HCT116 (cell line): ENCODE measurements around the gene USP21. TPM values are rescaled to one million over a fixed set of nuclear protein-coding genes. Genes with fewer than 3 reads are reported as not detected.

Experiments used
- ATAC-seq: fragments of 200-7000 bp; cut with Tn5 transposase; 2 replicates; pipeline ENCODE4 v1.9.1; 2020; ENCODE audit warnings: mild to moderate bottlenecking, moderate library complexity
- Bru-seq: library from RNA; stranded (reverse); fragments of 400-500 nt; gene quantifications from one replicate; lab custom pipeline; 2021; lab: Mats Ljungman, UMichigan
- BruChase-seq, 2 experiments: library from RNA; stranded (reverse); fragments of 400-500 nt; gene quantifications; one replicate each; lab custom pipeline; 2021; lab: Mats Ljungman, UMichigan
- BruUV-seq: library from RNA; stranded (reverse); fragments of 400-500 nt; replicated peaks from 2 replicates; lab custom pipeline; 2021; lab: Mats Ljungman, UMichigan
- CTCF ChIA-PET: fragments of 300-600 bp; sonication (Branson Sonifier 250); formaldehyde crosslinking; loops from one replicate; lab custom pipeline; 2021; ENCODE audit warnings: antibody characterized with exemption; lab: Charles Lee
- POLR2A ChIA-PET: fragments of 300-600, 350-600 bp; sonication (Branson Sonifier 250); formaldehyde crosslinking; loops from one replicate; lab custom pipeline; 2021; ENCODE audit warnings: antibody characterized with exemption; lab: Charles Lee
- RAD21 ChIA-PET, 2 experiments: fragments of 300-600 bp; sonication (Branson Sonifier 250); formaldehyde crosslinking; loops; one replicate each; lab custom pipeline; 2023; ENCODE audit warnings: low total read pairs in 2 of 2; ENCODE audit not compliant: uncharacterized antibody in 2 of 2, unreplicated experiment in 2 of 2, low non-redundant PET in 1 of 2; lab: Charles Lee
- DNase-seq: peaks from one replicate; pipeline ENCODE4 v3.0.0-alpha.2; 2010; ENCODE audit warnings: low read depth, low spot score
- H2AFZ ChIP-seq: fragments of 200-600 bp; shearing (Covaris generic), sonication (generic); 2 replicates; pipeline ENCODE4 v1.6.1; 2017; ENCODE audit warnings: low read depth, mixed run types, mixed read lengths, antibody characterized with exemption, low read length; ENCODE audit not compliant: poor library complexity, severe bottlenecking
- H3K27ac ChIP-seq: 2 replicates; pipeline ENCODE4 v1.5.1; 2012; ENCODE audit warnings: low read depth, low read length
- H3K27me3 ChIP-seq: fragments of 200-600 bp; sonication (generic); 2 replicates; pipeline ENCODE4 v1.6.1; 2016; ENCODE audit warnings: mixed run types, low read length, mixed read lengths; ENCODE audit not compliant: insufficient read depth
- H3K36me3 ChIP-seq, 2 experiments: fragments of 200-500 bp in 1 of 2; fragments of 200-600 bp in 1 of 2; sonication (Bioruptor generic) in 1 of 2; sonication (generic) in 1 of 2; 2 replicates each; pipeline versions ENCODE4 v1.5.1 to v1.6.1; 2014 to 2016; ENCODE audit warnings: low read length in 2 of 2, inconsistent platforms in 1 of 2, mixed read lengths in 1 of 2, mixed run types in 1 of 2; ENCODE audit not compliant: insufficient read depth in 2 of 2, control insufficient read depth in 1 of 2
- H3K4me1 ChIP-seq, 2 experiments: fragments of 200-600 bp in 1 of 2; sonication (generic) in 1 of 2; 2 replicates each; pipeline versions ENCODE4 v1.5.1 to v1.6.1; 2012 to 2017; ENCODE audit warnings: low read length in 2 of 2, inconsistent platforms in 1 of 2, mild to moderate bottlenecking in 1 of 2, mixed read lengths in 1 of 2, mixed run types in 1 of 2, moderate library complexity in 1 of 2; ENCODE audit not compliant: insufficient read depth in 2 of 2, control insufficient read depth in 1 of 2
- H3K4me2 ChIP-seq: fragments of 200-600 bp; sonication (generic); 2 replicates; pipeline ENCODE4 v1.6.1; 2017; ENCODE audit warnings: mixed run types, low read length, mixed read lengths
- H3K4me3 ChIP-seq, 2 experiments: fragments of 200-600 bp in 1 of 2; sonication (generic) in 1 of 2; replicated peaks in 1 of 2; 2 replicates each; pipeline ENCODE4 v1.5.1; 2011 to 2016; ENCODE audit warnings: low read length in 2 of 2, control low read depth in 1 of 2, low read depth in 1 of 2, mild to moderate bottlenecking in 1 of 2, mixed read lengths in 1 of 2, mixed run types in 1 of 2
- H3K79me2 ChIP-seq: fragments of 200-600 bp; sonication (generic); 2 replicates; pipeline ENCODE4 v1.6.1; 2017; ENCODE audit warnings: mild to moderate bottlenecking, mixed run types, low read length, moderate library complexity, mixed read lengths; ENCODE audit not compliant: insufficient read depth
- H3K9ac ChIP-seq: fragments of 200-600 bp; sonication (generic); 2 replicates; pipeline ENCODE4 v1.6.1; 2016; ENCODE audit warnings: low read length, mixed read lengths
- H3K9me2 ChIP-seq: fragments of 200-600 bp; sonication (generic), shearing (Covaris generic); 2 replicates; pipeline ENCODE4 v1.6.1; 2017; ENCODE audit warnings: mixed run types, mild to moderate bottlenecking, moderate library complexity; ENCODE audit not compliant: insufficient read depth
- H3K9me3 ChIP-seq, 2 experiments: fragments of 200-500 bp in 1 of 2; fragments of 200-600 bp in 1 of 2; sonication (Bioruptor generic) in 1 of 2; sonication (generic) in 1 of 2; 2 replicates each; pipeline ENCODE4 v1.6.1; 2014 to 2017; ENCODE audit warnings: low read length in 2 of 2, mixed read lengths in 2 of 2, inconsistent platforms in 1 of 2, low read depth in 1 of 2, mild to moderate bottlenecking in 1 of 2, mixed run types in 1 of 2, moderate library complexity in 1 of 2; ENCODE audit not compliant: control insufficient read depth in 1 of 2, insufficient read depth in 1 of 2
- H4K20me1 ChIP-seq: fragments of 200-600 bp; sonication (generic), shearing (Covaris generic); 2 replicates; pipeline ENCODE4 v1.6.1; 2017; ENCODE audit warnings: mixed run types, mild to moderate bottlenecking, moderate library complexity; ENCODE audit not compliant: insufficient read depth
- ATF3 ChIP-seq: IDR thresholded peaks from 2 replicates; pipeline ENCODE4 v1.6.1; 2012
- CBX3 ChIP-seq: IDR thresholded peaks from 2 replicates; pipeline ENCODE4 v1.6.1; 2012; ENCODE audit warnings: low read depth
- CEBPB ChIP-seq: IDR thresholded peaks from 2 replicates; pipeline ENCODE4 v1.6.1; 2012; ENCODE audit warnings: low read depth
- EGR1 ChIP-seq: IDR thresholded peaks from 2 replicates; pipeline ENCODE4 v1.6.1; 2012; ENCODE audit warnings: low read depth
- EZH2 ChIP-seq: fragments of 200-600 bp; sonication (generic); IDR thresholded peaks from 2 replicates; pipeline ENCODE4 v1.6.1; 2017; ENCODE audit warnings: antibody characterized with exemption, mixed run types
- EZH2phosphoT487 ChIP-seq: fragments of 200-600 bp; IDR thresholded peaks from 2 replicates; pipeline ENCODE4 v1.6.1; 2018; ENCODE audit warnings: antibody characterized with exemption, borderline replicate concordance
- FOSL1 ChIP-seq: IDR thresholded peaks from 2 replicates; pipeline ENCODE4 v1.6.1; 2012; ENCODE audit warnings: low read depth
- JUND ChIP-seq: IDR thresholded peaks from 2 replicates; pipeline ENCODE4 v1.6.1; 2012
- POLR2A ChIP-seq: IDR thresholded peaks from 2 replicates; pipeline ENCODE4 v1.7.0; 2011; ENCODE audit warnings: borderline replicate concordance; ENCODE audit not compliant: insufficient read depth, insufficient read length; ENCODE audit errors: extremely low read depth
- POLR2AphosphoS5 ChIP-seq: IDR thresholded peaks from 2 replicates; pipeline ENCODE4 v1.6.1; 2011; ENCODE audit warnings: mild to moderate bottlenecking, low read depth, low read length, moderate library complexity
- RAD21 ChIP-seq: IDR thresholded peaks from 2 replicates; pipeline ENCODE4 v1.6.1; 2012; ENCODE audit warnings: low read depth, mild to moderate bottlenecking
- SIN3A ChIP-seq: IDR thresholded peaks from 2 replicates; pipeline ENCODE4 v1.6.1; 2012; ENCODE audit warnings: low read depth
- SP1 ChIP-seq: IDR thresholded peaks from 2 replicates; pipeline ENCODE4 v1.6.1; 2012; ENCODE audit warnings: low read depth
- SRF ChIP-seq: IDR thresholded peaks from 2 replicates; pipeline ENCODE4 v1.6.1; 2012; ENCODE audit warnings: low read depth
- TCF7L2 ChIP-seq: IDR thresholded peaks from 2 replicates; pipeline ENCODE4 v1.7.0; 2011; ENCODE audit warnings: borderline replicate concordance, inconsistent platforms; ENCODE audit not compliant: insufficient read depth, insufficient read length; ENCODE audit errors: extremely low read depth
- YY1 ChIP-seq: IDR thresholded peaks from 2 replicates; pipeline ENCODE4 v1.6.1; 2011; ENCODE audit warnings: low read length, low read depth, moderate library complexity, mild to moderate bottlenecking; ENCODE audit not compliant: insufficient replicate concordance; ENCODE audit errors: extremely low read depth
- ZFX ChIP-seq: fragments of 450-650 bp; IDR thresholded peaks from 2 replicates; pipeline ENCODE4 v1.6.1; 2017
- ZNF274 ChIP-seq: fragments of 200-500 bp; sonication (Bioruptor generic); IDR thresholded peaks from 2 replicates; pipeline ENCODE4 v1.6.1; 2014; ENCODE audit warnings: mild to moderate bottlenecking, low read depth, low read length, inconsistent platforms
- intact Hi-C: fragments of 100-400 bp; cut with micrococcal nuclease; formaldehyde crosslinking; loops from 2 replicates; pipeline ENCODE4 v1.10.0; 2022
- long read RNA-seq: library from polyadenylated mRNA; unstranded; transcript quantifications from one replicate; pipeline ENCODE4 v2.0.0, GENCODE V29; 2021; ENCODE audit not compliant: unreplicated experiment
- polyA plus RNA-seq: library from polyadenylated mRNA; unstranded; fragments of >200 nt; gene quantifications from 2 replicates; pipeline ENCODE4 v1.2.1, GENCODE V29; 2012; ENCODE audit warnings: missing spikeins
- total RNA-seq: library from RNA; stranded (reverse); gene quantifications from one replicate; pipeline ENCODE4 v1.2.1, GENCODE V29; 2021; ENCODE audit not compliant: unreplicated experiment
- TF ChIP-seq, protein P1 (sequence below): IDR thresholded peaks from 2 replicates; pipeline ENCODE4 v1.6.1; 2012
- TF ChIP-seq, protein P2 (sequence below), 3 experiments: fragments of 200-600 bp in 1 of 3; sonication (generic) in 1 of 3; IDR thresholded peaks in 2 of 3; conservative IDR thresholded peaks in 1 of 3; 2 replicates each; pipeline ENCODE4 v1.5.1; 2012 to 2017; ENCODE audit warnings: low read depth in 2 of 3, low read length in 2 of 3, antibody characterized with exemption in 1 of 3, borderline replicate concordance in 1 of 3, control low read depth in 1 of 3, mild to moderate bottlenecking in 1 of 3, mixed read lengths in 1 of 3, mixed run types in 1 of 3, moderate library complexity in 1 of 3; ENCODE audit not compliant: insufficient read depth in 1 of 3

USP21 gene, protein sequence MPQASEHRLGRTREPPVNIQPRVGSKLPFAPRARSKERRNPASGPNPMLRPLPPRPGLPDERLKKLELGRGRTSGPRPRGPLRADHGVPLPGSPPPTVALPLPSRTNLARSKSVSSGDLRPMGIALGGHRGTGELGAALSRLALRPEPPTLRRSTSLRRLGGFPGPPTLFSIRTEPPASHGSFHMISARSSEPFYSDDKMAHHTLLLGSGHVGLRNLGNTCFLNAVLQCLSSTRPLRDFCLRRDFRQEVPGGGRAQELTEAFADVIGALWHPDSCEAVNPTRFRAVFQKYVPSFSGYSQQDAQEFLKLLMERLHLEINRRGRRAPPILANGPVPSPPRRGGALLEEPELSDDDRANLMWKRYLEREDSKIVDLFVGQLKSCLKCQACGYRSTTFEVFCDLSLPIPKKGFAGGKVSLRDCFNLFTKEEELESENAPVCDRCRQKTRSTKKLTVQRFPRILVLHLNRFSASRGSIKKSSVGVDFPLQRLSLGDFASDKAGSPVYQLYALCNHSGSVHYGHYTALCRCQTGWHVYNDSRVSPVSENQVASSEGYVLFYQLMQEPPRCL
- total RNA-seq (22.1 TPM), Bru-seq, nascent RNA (percentile 76 among the genes with signal in this experiment), BruChase-seq, experiment 1, labeled RNA remaining after a 6-hour chase (percentile 80 among the genes with signal in this experiment), BruChase-seq, experiment 2, labeled RNA remaining after a 2-hour chase (percentile 84 among the genes with signal in this experiment)
- polyA plus RNA-seq, result 17.0 and 17.3 TPM in 2 replicates
- long read RNA-seq, transcript USP21-201 (13 exons, 2,195 nt), result major isoform, 12 of 31 reads
- long read RNA-seq, partial matches to known transcripts, result 2 of 31 reads
- long read RNA-seq, other reads (novel, unspliced or antisense), result 17 of 31 reads

DNA sequence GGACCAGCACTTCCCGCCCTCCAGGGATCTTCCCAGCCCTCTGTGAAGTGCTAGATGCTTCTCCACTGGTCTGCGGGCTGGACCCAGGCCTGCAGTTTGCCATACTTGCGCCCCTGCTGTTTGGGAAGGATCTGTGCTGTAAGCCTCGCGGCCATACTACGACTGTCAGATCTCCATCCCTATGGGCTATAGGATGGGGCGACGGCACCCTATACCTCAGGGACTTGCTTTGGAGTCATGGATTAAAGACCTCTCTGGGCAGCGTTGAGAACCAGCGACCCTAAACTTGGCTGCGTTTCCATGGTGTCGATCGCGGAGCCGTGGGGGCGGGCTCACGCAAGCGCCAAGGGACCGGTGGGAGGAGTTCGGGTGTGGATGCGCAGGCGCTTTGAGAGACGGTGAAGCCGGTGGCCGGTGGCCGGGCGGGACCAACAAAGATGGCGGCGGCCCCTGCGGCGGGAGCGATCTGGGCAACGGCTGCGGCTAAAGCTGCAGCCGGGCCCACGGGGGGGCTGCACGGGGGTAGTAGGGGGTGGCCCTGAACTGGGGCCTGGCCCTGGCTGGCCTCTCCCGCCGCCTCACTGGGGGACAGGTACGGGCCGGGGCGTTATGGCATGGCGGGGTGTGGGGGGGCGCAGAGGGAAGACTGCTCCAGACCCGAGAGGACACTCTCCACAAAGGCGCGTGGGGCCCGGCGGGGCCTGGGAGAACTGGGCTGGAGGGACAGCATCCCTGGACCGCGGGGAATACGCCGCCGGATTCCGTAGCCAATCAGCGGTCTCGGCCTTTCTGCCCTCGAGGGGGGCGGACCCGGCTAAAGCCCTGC, at the start of gene USP21:
TSS of gene USP21 (plus strand) at position 414 of the 826 bp plus-strand sequence. CDS start 1,141 bp downstream, outside the sequence.
- peaks cover 16% of the 10 kb centered on the region; the same call in 1 of the 2 replicates for H3K79me2 ChIP-seq
- RAD21 ChIA-PET, result no interaction called here
- no peaks in the 10 kb centered on the region for H3K9me2 ChIP-seq
- H3K36me3 ChIP-seq, result peaks cover 5 to 21% of the 10 kb centered on the region in 2 experiments; a peak in 2 of 4 replicates
- H3K4me1 ChIP-seq, result peaks cover 8 to 24% of the 10 kb centered on the region in 2 experiments; a peak in 2 of 4 replicates
- intact Hi-C loops, result no loop called here
- peak; percentile 73 for DNase-seq
- peak within 1 kb of the TSS; percentile 77 to 91 for H3K4me3 ChIP-seq
- TF ChIP-seq EZH2 (no peak), SRF (no peak), EGR1 (no peak), RAD21 (no peak), POLR2AphosphoS5 (peak; percentile 85), TCF7L2 (no peak), CBX3 (no peak), ATF3 (no peak), EZH2phosphoT487 (no peak), SP1 (no peak), ZNF274 (no peak), FOSL1 (no peak), POLR2A (peak; percentile 37), CEBPB (no peak), JUND (no peak), ZFX (peak; percentile 39; the same call in 1 of the 2 replicates), SIN3A (no peak), YY1 (peak; percentile 99)
- TF ChIP-seq, protein P1, sequence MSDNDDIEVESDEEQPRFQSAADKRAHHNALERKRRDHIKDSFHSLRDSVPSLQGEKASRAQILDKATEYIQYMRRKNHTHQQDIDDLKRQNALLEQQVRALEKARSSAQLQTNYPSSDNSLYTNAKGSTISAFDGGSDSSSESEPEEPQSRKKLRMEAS, result no peak
- TF ChIP-seq, protein P2, sequence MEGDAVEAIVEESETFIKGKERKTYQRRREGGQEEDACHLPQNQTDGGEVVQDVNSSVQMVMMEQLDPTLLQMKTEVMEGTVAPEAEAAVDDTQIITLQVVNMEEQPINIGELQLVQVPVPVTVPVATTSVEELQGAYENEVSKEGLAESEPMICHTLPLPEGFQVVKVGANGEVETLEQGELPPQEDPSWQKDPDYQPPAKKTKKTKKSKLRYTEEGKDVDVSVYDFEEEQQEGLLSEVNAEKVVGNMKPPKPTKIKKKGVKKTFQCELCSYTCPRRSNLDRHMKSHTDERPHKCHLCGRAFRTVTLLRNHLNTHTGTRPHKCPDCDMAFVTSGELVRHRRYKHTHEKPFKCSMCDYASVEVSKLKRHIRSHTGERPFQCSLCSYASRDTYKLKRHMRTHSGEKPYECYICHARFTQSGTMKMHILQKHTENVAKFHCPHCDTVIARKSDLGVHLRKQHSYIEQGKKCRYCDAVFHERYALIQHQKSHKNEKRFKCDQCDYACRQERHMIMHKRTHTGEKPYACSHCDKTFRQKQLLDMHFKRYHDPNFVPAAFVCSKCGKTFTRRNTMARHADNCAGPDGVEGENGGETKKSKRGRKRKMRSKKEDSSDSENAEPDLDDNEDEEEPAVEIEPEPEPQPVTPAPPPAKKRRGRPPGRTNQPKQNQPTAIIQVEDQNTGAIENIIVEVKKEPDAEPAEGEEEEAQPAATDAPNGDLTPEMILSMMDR (IDR thresholded peaks at IDR 0.05 in 2 of 3, conservative IDR thresholded peaks at IDR 0.05 in 1 of 3; ENCODE audit: borderline replicate concordance in 1 of 3, insufficient read depth in 1 of 3, low read depth in 2 of 3, low read length in 2 of 3), result peak in 2 of 3 experiments; percentile 34 to 43; a peak in 3 of 6 replicates
- TF ChIP-seq, all 23 proteins: peak for 5
- H3K27ac ChIP-seq, result peak within 1 kb of the TSS; percentile 53
- H3K9me3 ChIP-seq, result no peaks in the 10 kb centered on the region
- H3K9ac ChIP-seq, result peak within 1 kb of the TSS; percentile 97
- no peaks in the 10 kb centered on the region for H4K20me1 ChIP-seq
- peak; percentile 92 for ATAC-seq
- POLR2A ChIA-PET, result interaction anchor here (0.6 to 0.9 kb wide), 2 partner anchors 28 to 174 kb away, joined by 4 read pairs; no protein-coding TSS in a partner anchor
- CTCF ChIA-PET, result no interaction called here
- BruUV-seq, result TSS peak; percentile 33
- peak within 1 kb of the TSS; percentile 90 for H3K4me2 ChIP-seq
- H3K27me3 ChIP-seq, result no peaks in the 10 kb centered on the region
- no peak within 1 kb of the TSS for H2AFZ ChIP-seq
